C4-2B (cell line): ENCODE measurements around the gene GUF1.

Source experiments
- ZFX ChIP-seq: fragments of 450-650 bp; IDR thresholded peaks from 2 replicates; pipeline ENCODE4 v1.6.1; 2017
- TF ChIP-seq, protein P1 (sequence below): fragments of 450-650 bp; conservative IDR thresholded peaks from 2 replicates; pipeline ENCODE4 v1.5.1; 2017; ENCODE audit warnings: mild to moderate bottlenecking

GRCh38 chr4:44679060-44679459 is 840 bp downstream of the GUF1 start:
- TF ChIP-seq, protein P1, sequence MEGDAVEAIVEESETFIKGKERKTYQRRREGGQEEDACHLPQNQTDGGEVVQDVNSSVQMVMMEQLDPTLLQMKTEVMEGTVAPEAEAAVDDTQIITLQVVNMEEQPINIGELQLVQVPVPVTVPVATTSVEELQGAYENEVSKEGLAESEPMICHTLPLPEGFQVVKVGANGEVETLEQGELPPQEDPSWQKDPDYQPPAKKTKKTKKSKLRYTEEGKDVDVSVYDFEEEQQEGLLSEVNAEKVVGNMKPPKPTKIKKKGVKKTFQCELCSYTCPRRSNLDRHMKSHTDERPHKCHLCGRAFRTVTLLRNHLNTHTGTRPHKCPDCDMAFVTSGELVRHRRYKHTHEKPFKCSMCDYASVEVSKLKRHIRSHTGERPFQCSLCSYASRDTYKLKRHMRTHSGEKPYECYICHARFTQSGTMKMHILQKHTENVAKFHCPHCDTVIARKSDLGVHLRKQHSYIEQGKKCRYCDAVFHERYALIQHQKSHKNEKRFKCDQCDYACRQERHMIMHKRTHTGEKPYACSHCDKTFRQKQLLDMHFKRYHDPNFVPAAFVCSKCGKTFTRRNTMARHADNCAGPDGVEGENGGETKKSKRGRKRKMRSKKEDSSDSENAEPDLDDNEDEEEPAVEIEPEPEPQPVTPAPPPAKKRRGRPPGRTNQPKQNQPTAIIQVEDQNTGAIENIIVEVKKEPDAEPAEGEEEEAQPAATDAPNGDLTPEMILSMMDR = no peak
- TF ChIP-seq ZFX = no peak
